OCI-LY7 (cell line): ENCODE data around the gene ETS2.

ENCODE experiments used
- EZH2phosphoT487 ChIP-seq: fragments of 200-600 bp; sonication (generic); IDR thresholded peaks from 2 replicates; pipeline ENCODE4 v1.6.1; 2018; ENCODE audit warnings: low read depth, borderline replicate concordance, mild to moderate bottlenecking, mixed run types, antibody characterized with exemption, low read length, moderate library complexity, mixed read lengths
- TF ChIP-seq, protein P1 (sequence below): fragments of 200-600 bp; sonication (generic); conservative IDR thresholded peaks from 2 replicates; pipeline ENCODE4 v1.5.1; 2014; ENCODE audit warnings: mild to moderate bottlenecking, antibody characterized with exemption, low read length, moderate library complexity, mixed read lengths

DNA sequence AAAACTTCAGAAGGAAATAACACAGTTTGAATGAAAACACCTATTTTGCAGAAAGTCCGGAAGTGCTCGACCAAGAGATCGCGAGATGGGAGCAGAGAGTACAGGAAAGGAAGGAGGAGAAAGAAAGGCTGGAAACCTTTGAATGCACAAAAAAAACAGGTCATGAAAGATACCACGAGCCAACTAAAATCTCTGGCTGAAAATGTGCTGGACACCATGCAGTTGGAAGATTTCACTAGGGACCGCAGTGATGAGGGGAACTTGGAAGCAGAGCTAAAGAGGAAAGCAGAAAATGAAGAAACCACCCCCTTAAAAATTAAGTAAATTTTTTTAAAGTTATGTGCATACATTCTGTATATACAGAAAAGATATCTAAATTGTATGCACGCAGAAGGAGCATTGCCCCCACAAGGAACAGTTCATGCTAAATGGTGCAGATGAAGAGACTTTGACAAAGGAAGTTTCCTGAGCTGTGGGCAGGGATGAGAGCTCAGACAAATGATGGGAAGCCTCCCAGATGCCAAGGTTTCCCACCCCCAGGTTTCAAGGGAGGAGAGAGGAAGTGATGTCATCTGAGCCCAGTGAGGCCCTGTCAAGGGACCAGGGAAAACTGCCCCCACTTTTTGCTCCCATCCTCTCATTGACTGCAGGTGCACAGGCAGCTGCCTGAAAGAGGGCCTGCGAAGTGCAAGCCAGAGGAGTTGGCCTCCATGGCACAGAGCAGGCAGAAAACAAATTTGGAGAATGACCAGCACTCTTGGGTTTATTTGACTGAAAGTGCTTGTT is 52.5 kb downstream of the ETS2 start:
- TF ChIP-seq, protein P1, sequence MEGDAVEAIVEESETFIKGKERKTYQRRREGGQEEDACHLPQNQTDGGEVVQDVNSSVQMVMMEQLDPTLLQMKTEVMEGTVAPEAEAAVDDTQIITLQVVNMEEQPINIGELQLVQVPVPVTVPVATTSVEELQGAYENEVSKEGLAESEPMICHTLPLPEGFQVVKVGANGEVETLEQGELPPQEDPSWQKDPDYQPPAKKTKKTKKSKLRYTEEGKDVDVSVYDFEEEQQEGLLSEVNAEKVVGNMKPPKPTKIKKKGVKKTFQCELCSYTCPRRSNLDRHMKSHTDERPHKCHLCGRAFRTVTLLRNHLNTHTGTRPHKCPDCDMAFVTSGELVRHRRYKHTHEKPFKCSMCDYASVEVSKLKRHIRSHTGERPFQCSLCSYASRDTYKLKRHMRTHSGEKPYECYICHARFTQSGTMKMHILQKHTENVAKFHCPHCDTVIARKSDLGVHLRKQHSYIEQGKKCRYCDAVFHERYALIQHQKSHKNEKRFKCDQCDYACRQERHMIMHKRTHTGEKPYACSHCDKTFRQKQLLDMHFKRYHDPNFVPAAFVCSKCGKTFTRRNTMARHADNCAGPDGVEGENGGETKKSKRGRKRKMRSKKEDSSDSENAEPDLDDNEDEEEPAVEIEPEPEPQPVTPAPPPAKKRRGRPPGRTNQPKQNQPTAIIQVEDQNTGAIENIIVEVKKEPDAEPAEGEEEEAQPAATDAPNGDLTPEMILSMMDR: no peak
- no peak for TF ChIP-seq EZH2phosphoT487
